HCT116 (cell line): ENCODE results near the gene ACP6.

Experiments used
- CTCF ChIP-seq, 3 experiments: fragments of 200-600 bp in 1 of 3; sonication (generic) in 1 of 3; IDR thresholded peaks in 2 of 3; conservative IDR thresholded peaks in 1 of 3; 2 replicates each; pipeline ENCODE4 v1.5.1; 2012 to 2017; ENCODE audit warnings: low read depth in 2 of 3, low read length in 2 of 3, antibody characterized with exemption in 1 of 3, borderline replicate concordance in 1 of 3, control low read depth in 1 of 3, mild to moderate bottlenecking in 1 of 3, mixed read lengths in 1 of 3, mixed run types in 1 of 3, moderate library complexity in 1 of 3; ENCODE audit not compliant: insufficient read depth in 1 of 3
- ELF1 ChIP-seq: IDR thresholded peaks from 2 replicates; pipeline ENCODE4 v1.6.1; 2012; ENCODE audit warnings: low read depth, borderline replicate concordance
- POLR2AphosphoS5 ChIP-seq: IDR thresholded peaks from 2 replicates; pipeline ENCODE4 v1.6.1; 2011; ENCODE audit warnings: mild to moderate bottlenecking, low read depth, low read length, moderate library complexity
- ZFX ChIP-seq: fragments of 450-650 bp; IDR thresholded peaks from 2 replicates; pipeline ENCODE4 v1.6.1; 2017
- ZNF274 ChIP-seq: fragments of 200-500 bp; sonication (Bioruptor generic); IDR thresholded peaks from 2 replicates; pipeline ENCODE4 v1.6.1; 2014; ENCODE audit warnings: mild to moderate bottlenecking, low read depth, low read length, inconsistent platforms

GRCh38 chr1:147635342-147635741, 35.0 kb downstream of the ACP6 start:
- TF ChIP-seq ZNF274 (no peak), POLR2AphosphoS5 (no peak), CTCF (IDR thresholded peaks at IDR 0.05 in 2 of 3, conservative IDR thresholded peaks at IDR 0.05 in 1 of 3; ENCODE audit: borderline replicate concordance in 1 of 3, insufficient read depth in 1 of 3, low read depth in 2 of 3, low read length in 2 of 3) (no peak), ZFX (no peak), ELF1 (no peak)
